T-helper 2 cell treated with Interferon-gamma antibody and Interleukin-4, amounts not matched to agents 5 μg/mL and 100 μg/mL, for 36 hours (primary cell): ENCODE data around the gene RGS7.
"Not testable (repeated sequence)": the region's sequence is repeated elsewhere in the genome, so short reads cannot be mapped to it uniquely, and the experiment has no call there.

Experiments
- DNase-seq: peaks from one replicate; pipeline ENCODE4 v3.0.0; 2021; ENCODE audit warnings: low spot score
- H3K27ac Mint-ChIP-seq: one replicate; pipeline ENCODE4 v1.8.0; 2021; ENCODE audit warnings: mild to moderate bottlenecking, mixed read lengths
- H3K27me3 Mint-ChIP-seq: one replicate; pipeline ENCODE4 v1.8.0; 2021; ENCODE audit warnings: low read depth, mixed read lengths
- H3K36me3 Mint-ChIP-seq: one replicate; pipeline ENCODE4 v1.8.0; 2021; ENCODE audit warnings: low read depth, mixed read lengths
- H3K4me1 Mint-ChIP-seq: one replicate; pipeline ENCODE4 v1.8.0; 2021; ENCODE audit warnings: low read depth, mixed read lengths
- H3K4me3 Mint-ChIP-seq: one replicate; pipeline ENCODE4 v1.8.0; 2022; ENCODE audit warnings: mild to moderate bottlenecking, moderate library complexity, mixed read lengths
- H3K9me3 Mint-ChIP-seq: one replicate; pipeline ENCODE4 v1.8.0; 2021; ENCODE audit warnings: mixed read lengths

RGS7 gene

DNA sequence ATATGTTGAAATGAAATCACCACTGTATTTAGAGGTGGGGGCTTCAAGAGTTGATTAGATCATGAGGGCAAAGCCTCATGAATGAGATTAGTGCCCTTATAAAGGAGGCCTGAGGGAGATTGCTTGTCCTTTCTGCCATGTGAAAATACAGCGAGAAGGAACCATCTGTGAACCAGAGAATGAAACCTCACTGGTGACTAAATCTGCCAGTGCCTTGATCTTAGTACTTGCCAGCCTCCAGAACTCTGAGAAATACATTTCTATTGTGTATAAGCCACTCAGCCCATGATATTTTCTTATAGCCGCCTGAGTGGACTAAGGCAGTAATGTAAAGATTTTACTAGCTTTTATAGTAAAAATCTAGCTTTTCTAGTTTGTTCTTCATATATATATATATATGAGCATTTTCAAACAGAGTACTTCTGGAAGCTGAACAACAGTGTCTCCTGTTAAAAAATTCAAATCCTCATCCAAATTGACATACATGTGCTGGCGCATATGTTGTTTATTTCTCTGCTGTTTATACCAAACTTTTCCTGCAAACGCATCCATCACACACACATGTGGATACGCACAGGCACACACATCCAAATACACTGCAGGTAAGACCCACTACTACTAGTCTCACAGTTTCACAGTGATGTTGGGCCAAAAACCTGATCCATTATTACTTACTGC is 213.1 kb downstream of the RGS7 start:
- DNase-seq = no peak
- H3K36me3 Mint-ChIP-seq = no peaks in the 10 kb centered on the region
- H3K27ac Mint-ChIP-seq = no peak overlapping the region
- no peaks in the 10 kb centered on the region for H3K9me3 Mint-ChIP-seq
- H3K27me3 Mint-ChIP-seq = no peaks in the 10 kb centered on the region
- no peak overlapping the region for H3K4me3 Mint-ChIP-seq
- no peaks in the 10 kb centered on the region for H3K4me1 Mint-ChIP-seq

- no peak for DNase-seq
- Mint-ChIP-seq H3K27ac (no peak overlapping the region), H3K4me1 (no peaks in the 10 kb centered on the region), H3K27me3 (no peaks in the 10 kb centered on the region), H3K36me3 (no peaks in the 10 kb centered on the region), H3K4me3 (no peak overlapping the region), H3K9me3 (no peaks in the 10 kb centered on the region)
Measured at GRCh38 chr1:241142493-241142892, 214.5 kb downstream of the RGS7 start.

- H3K27me3 Mint-ChIP-seq, H3K4me3 Mint-ChIP-seq, H3K27ac Mint-ChIP-seq, DNase-seq, H3K9me3 Mint-ChIP-seq, H3K36me3 Mint-ChIP-seq, H3K4me1 Mint-ChIP-seq: not testable (repeated sequence)
Measured at GRCh38 chr1:241141646-241142045, 215.4 kb downstream of the RGS7 start.

DNA sequence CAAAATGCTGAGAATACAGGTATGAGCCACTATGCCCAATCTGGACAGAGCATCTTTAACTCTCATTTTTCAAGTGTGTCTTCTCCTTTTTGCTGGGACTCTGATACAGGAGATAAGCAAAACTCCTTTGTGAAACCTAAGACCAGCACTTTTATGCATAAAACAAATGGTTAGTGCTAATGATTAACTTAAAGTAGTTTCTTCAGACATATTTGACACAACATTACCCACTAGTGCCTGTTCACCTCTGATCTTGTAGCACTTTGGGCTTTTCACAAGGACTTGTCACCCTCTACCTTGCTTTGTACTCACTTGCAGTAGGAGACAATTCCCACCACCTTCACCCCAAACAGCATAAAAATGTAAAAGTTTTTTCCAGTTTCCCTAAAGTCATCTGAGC is 216.3 kb downstream of the RGS7 start:
- no peaks in the 10 kb centered on the region for H3K4me1 Mint-ChIP-seq
- no peak overlapping the region for H3K4me3 Mint-ChIP-seq

GRCh38 chr1:241139047-241139446 is 218.0 kb downstream of the RGS7 start:
- Mint-ChIP-seq H3K36me3 (no peaks in the 10 kb centered on the region), H3K27ac (no peak overlapping the region), H3K4me3 (no peak overlapping the region), H3K9me3 (peaks cover 6% of the 10 kb centered on the region), H3K27me3 (no peaks in the 10 kb centered on the region), H3K4me1 (no peaks in the 10 kb centered on the region)
- no peak for DNase-seq

More for the DNA sequence above, 216.3 kb downstream of the RGS7 start:
- Mint-ChIP-seq H3K36me3 (no peaks in the 10 kb centered on the region), H3K27ac (no peak overlapping the region), H3K9me3 (no peaks in the 10 kb centered on the region), H3K27me3 (no peaks in the 10 kb centered on the region)
- DNase-seq = no peak

DNA sequence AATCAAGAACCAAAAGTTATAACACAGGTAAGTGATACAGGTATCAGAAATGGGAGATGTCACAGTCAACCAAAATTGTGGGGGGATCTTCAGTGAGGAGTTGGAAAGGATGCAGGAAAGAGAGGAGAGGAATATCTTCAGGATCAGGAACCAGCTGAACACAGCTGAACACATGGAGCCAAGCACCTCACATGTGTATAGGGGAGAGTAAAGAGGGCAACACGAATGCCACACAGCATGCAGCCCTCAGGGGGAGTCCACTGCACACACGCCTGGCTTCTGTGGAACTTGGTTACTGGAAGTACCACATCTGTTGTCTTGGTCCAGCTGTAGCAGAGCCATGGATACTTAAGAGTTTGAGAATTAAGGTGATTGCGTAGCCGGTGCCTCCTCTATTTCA is 218.8 kb downstream of the RGS7 start:
- Mint-ChIP-seq H3K36me3 (no peaks in the 10 kb centered on the region), H3K4me1 (no peaks in the 10 kb centered on the region), H3K27ac (no peak overlapping the region), H3K9me3 (peaks cover 6% of the 10 kb centered on the region), H3K27me3 (no peaks in the 10 kb centered on the region), H3K4me3 (no peak overlapping the region)
- DNase-seq = no peak

DNA sequence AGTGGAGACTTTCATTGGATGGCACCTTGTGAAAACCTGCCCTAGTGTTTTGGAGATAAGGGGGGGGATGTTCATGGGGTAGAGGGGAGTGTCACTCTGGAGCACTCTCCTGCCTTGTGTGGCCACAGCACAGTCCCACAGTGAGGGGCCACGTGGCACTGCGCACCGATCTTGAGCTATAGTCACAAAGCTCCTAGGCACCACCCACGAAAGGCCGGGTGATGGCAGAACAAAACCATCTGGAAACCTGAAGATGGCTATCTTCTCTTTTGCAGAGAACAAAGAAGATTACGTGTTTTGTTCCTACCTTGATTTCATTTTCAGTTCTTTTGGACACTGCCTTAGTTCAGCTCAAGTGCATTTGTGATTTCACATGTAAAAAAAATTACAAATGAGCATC is 220.6 kb downstream of the RGS7 start:
- Mint-ChIP-seq H3K4me3 (no peak overlapping the region), H3K36me3 (no peaks in the 10 kb centered on the region), H3K27me3 (no peaks in the 10 kb centered on the region), H3K9me3 (peaks cover 6% of the 10 kb centered on the region), H3K27ac (no peak overlapping the region), H3K4me1 (no peaks in the 10 kb centered on the region)
- DNase-seq = no peak

GRCh38 chr1:241131636-241132194 is 225.3 kb downstream of the RGS7 start:
- peaks cover 6% of the 10 kb centered on the region for H3K9me3 Mint-ChIP-seq
- H3K4me1 Mint-ChIP-seq = no peaks in the 10 kb centered on the region
- H3K27ac Mint-ChIP-seq = no peak overlapping the region
- no peak overlapping the region for H3K4me3 Mint-ChIP-seq
- no peaks in the 10 kb centered on the region for H3K36me3 Mint-ChIP-seq
- no peaks in the 10 kb centered on the region for H3K27me3 Mint-ChIP-seq
- no peak for DNase-seq

DNA sequence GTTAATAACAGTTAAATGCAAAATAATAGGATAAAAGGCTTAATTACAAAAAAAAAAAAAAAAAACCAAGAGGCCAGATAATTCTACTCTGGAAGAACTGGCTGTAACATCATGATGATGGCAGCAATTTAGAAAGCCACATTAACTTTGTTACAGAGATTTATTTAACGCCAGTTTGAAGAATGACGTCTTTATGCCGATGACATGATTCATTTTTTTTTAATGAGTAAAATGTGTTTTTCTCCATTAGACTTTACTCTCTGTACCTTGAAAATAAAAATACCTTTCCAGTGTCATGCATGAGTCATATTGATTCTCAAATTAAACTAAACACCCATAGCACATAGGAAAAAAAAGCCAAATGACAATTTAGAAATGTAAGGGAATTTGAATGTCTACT is 226.1 kb downstream of the RGS7 start:
- H3K36me3 Mint-ChIP-seq = no peaks in the 10 kb centered on the region
- no peak for DNase-seq
- H3K4me3 Mint-ChIP-seq = no peak overlapping the region
- H3K9me3 Mint-ChIP-seq = peaks cover 6% of the 10 kb centered on the region
- no peaks in the 10 kb centered on the region for H3K4me1 Mint-ChIP-seq
- H3K27me3 Mint-ChIP-seq = no peaks in the 10 kb centered on the region
- H3K27ac Mint-ChIP-seq = no peak overlapping the region

GRCh38 chr1:241129207-241129960 is 227.6 kb downstream of the RGS7 start:
- no peak for DNase-seq
- Mint-ChIP-seq H3K27me3 (no peaks in the 10 kb centered on the region), H3K4me3 (no peak overlapping the region), H3K36me3 (no peaks in the 10 kb centered on the region), H3K4me1 (no peaks in the 10 kb centered on the region), H3K27ac (no peak overlapping the region), H3K9me3 (peaks cover 10% of the 10 kb centered on the region)

DNA sequence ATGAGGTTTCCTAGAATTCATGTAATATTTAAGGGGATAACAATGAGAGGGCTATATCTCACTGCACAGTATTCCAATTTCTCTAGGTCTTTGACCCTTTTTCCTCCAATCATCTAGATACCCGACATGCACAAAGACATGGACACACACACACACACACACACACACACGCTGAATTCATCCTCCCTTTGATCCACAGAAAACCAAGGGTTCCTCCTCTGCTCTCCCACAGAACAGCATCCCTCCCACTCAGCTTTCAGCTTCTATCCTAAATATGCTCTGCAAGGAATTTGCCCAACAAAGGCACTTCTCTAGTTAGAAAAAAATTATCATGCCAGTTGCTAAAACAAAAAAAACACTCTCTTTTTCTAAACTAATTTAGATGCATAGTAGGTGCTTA is 231.7 kb downstream of the RGS7 start:
- Mint-ChIP-seq H3K4me3 (no peak overlapping the region), H3K27ac (no peak overlapping the region), H3K27me3 (no peaks in the 10 kb centered on the region), H3K9me3 (peaks cover 6% of the 10 kb centered on the region), H3K4me1 (no peaks in the 10 kb centered on the region), H3K36me3 (no peaks in the 10 kb centered on the region)
- DNase-seq = no peak

DNA sequence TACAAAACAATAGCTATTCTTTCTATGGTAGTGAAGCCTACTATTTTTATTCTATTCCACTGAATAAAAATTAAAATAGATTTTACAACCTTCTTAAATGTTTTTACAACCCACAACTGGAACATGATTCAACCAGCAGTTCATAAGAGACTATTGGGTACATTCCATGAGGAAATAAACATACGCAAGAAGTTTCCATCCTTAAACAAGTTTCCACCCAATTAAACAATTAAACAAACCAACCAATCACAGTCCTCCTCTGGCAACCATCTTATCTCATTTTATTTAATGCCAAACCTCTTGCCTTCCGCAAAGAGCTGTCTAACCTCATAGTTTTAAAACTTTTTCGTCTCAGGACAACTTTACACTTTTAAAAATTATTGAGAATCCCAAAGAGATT is 239.0 kb downstream of the RGS7 start:
- no peak for DNase-seq
- Mint-ChIP-seq H3K9me3 (peaks cover 9% of the 10 kb centered on the region), H3K36me3 (no peaks in the 10 kb centered on the region), H3K27ac (no peak overlapping the region), H3K4me1 (no peaks in the 10 kb centered on the region), H3K4me3 (no peak overlapping the region), H3K27me3 (no peaks in the 10 kb centered on the region)

GRCh38 chr1:241115784-241116183 is 241.2 kb downstream of the RGS7 start:
- Mint-ChIP-seq H3K4me1 (no peaks in the 10 kb centered on the region), H3K9me3 (peaks cover 13% of the 10 kb centered on the region), H3K36me3 (no peaks in the 10 kb centered on the region), H3K4me3 (no peak overlapping the region), H3K27ac (no peak overlapping the region), H3K27me3 (no peaks in the 10 kb centered on the region)
- no peak for DNase-seq

DNA sequence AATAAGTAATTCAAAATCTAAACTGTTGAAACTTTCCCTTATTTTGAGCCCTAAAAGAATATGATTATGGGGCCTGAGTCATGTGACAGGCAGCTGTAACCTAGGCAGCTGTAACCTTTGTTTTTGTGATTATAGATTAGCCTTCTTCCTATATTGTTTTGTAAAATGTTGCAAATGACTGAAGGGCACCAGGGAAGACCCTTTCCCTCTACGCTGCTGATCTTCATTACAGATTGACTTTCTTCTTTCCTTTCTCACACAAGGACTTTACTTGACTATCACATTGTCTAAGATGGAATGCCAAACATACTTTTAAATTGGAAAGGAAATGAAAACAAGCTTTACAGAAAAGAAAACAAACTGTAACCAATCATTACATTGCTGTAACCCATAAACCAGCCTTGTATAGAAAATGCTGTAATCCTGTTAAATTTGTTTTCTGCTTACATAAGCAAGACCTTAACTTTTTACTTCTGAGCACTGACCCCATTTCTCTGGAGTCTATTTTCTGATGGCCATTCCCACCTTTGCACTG is 242.2 kb downstream of the RGS7 start:
- H3K27me3 Mint-ChIP-seq = no peaks in the 10 kb centered on the region
- H3K9me3 Mint-ChIP-seq = peaks cover 9% of the 10 kb centered on the region
- no peaks in the 10 kb centered on the region for H3K4me1 Mint-ChIP-seq
- no peak for DNase-seq
- H3K27ac Mint-ChIP-seq = no peak overlapping the region
- H3K36me3 Mint-ChIP-seq = no peaks in the 10 kb centered on the region
- H3K4me3 Mint-ChIP-seq = no peak overlapping the region
